Fibroblast of skin of left quadriceps (primary cell): ENCODE measurements around the gene TTC23.
"Not testable (repeated sequence)": the region's sequence is repeated elsewhere in the genome, so short reads cannot be mapped to it uniquely, and the experiment has no call there.

Source experiments
- DNase-seq, 2 experiments: peaks; one replicate each; pipeline ENCODE4 v3.0.0-alpha.2; 2013; ENCODE audit warnings: low read depth in 2 of 2

The TTC23 gene

GRCh38 chr15:99120050-99120777 lies 129.2 kb downstream of the TTC23 start:
- no peak for DNase-seq

GRCh38 chr15:99118801-99119546 lies 130.4 kb downstream of the TTC23 start:
- DNase-seq, result no peak

GRCh38 chr15:99118258-99118632 lies 131.1 kb downstream of the TTC23 start:
- DNase-seq, result no peak

GRCh38 chr15:99117563-99118257 lies 131.7 kb downstream of the TTC23 start:
- DNase-seq, result no peak

GRCh38 chr15:99117111-99117510 lies 132.3 kb downstream of the TTC23 start:
- no peak for DNase-seq

GRCh38 chr15:99115300-99116215 lies 133.8 kb downstream of the TTC23 start:
- DNase-seq, result no peak

- no peak for DNase-seq
Measured at GRCh38 chr15:99114511-99115299, 134.7 kb downstream of the TTC23 start.

- no peak for DNase-seq
Measured at GRCh38 chr15:99113547-99114271, 135.7 kb downstream of the TTC23 start.

- not testable (repeated sequence) for DNase-seq
Measured at GRCh38 chr15:99111641-99112040, 137.7 kb downstream of the TTC23 start.

- peak; percentile 8 to 11 for DNase-seq
Measured at GRCh38 chr15:99110581-99111320, 138.6 kb downstream of the TTC23 start.

- no peak for DNase-seq
Measured at GRCh38 chr15:99110093-99110492, 139.3 kb downstream of the TTC23 start.

GRCh38 chr15:99109555-99110021 lies 139.8 kb downstream of the TTC23 start:
- no peak for DNase-seq

GRCh38 chr15:99108993-99109392 lies 140.4 kb downstream of the TTC23 start:
- DNase-seq, result no peak

- no peak for DNase-seq
Measured at GRCh38 chr15:99106417-99107220, 142.8 kb downstream of the TTC23 start.

- DNase-seq, result peak; percentile 26 to 38
Measured at GRCh38 chr15:99105514-99106341, 143.7 kb downstream of the TTC23 start.

- peak; percentile 26 to 43 for DNase-seq
Measured at GRCh38 chr15:99104788-99105513, 144.4 kb downstream of the TTC23 start, which contains the start of gene SYNM. SYNM (plus strand) TSS chr15:99105080; CDS start chr15:99105200, 120 bp downstream.

- DNase-seq, result no peak
Measured at GRCh38 chr15:99103279-99103678, 146.1 kb downstream of the TTC23 start.
